Body of pancreas (tissue), 4 donors: ENCODE results near the gene MDFIC. TPM values are rescaled to one million over a fixed set of nuclear protein-coding genes. Genes with fewer than 3 reads are reported as not detected.

ENCODE experiments used
- ATAC-seq: fragments of 150-250 bp; one replicate; pipeline ENCODE4 v1.9.1; 2016
- DNase-seq, 4 donors: peaks; one replicate each; pipeline ENCODE4 v3.0.0-alpha.2; 2019
- H3K27ac ChIP-seq, 4 donors: fragments of 200-600 bp; sonication (generic); 1 replicate in 3 of 4; 2 replicates in 1 of 4; pipeline versions ENCODE4 v1.5.1 to v1.6.1; 2016 to 2019; ENCODE audit warnings: mild to moderate bottlenecking in 1 of 4, mixed read lengths in 1 of 4, moderate library complexity in 1 of 4
- H3K27me3 ChIP-seq, 2 donors: fragments of 200-600 bp; sonication (generic); one replicate each; pipeline ENCODE4 v1.6.0; 2016; ENCODE audit warnings: mild to moderate bottlenecking in 1 of 2
- H3K36me3 ChIP-seq, 2 donors: fragments of 200-600 bp; sonication (generic); replicated peaks in 1 of 2; 2 replicates each; pipeline ENCODE4 v1.5.1; 2016; ENCODE audit warnings: low read depth in 2 of 2; ENCODE audit not compliant: insufficient read depth in 1 of 2
- H3K4me1 ChIP-seq: fragments of 200-600 bp; sonication (generic); one replicate; pipeline ENCODE4 v1.6.0; 2016
- H3K4me3 ChIP-seq, 2 donors: fragments of 200-600 bp; sonication (generic); 1 replicate in 1 of 2; 2 replicates in 1 of 2; pipeline ENCODE4 v1.5.1; 2016 to 2019
- H3K9me3 ChIP-seq, 3 donors: fragments of 200-600 bp; sonication (generic); 1 replicate in 2 of 3; 2 replicates in 1 of 3; pipeline ENCODE4 v1.5.1; 2016
- POLR2A ChIP-seq, 3 donors: fragments of 450-650 bp; IDR thresholded peaks; one replicate each; pipeline ENCODE4 v1.6.1; 2016; ENCODE audit warnings: antibody characterized with exemption in 3 of 3, mild to moderate bottlenecking in 2 of 3
- WGBS, 2 donors: methylation state at CpG; one replicate each; pipeline ENCODE4 v1.1.5; 2017; 5-methylcytosine and 5-hydroxymethylcytosine counted together
- intact Hi-C: fragments of 100-400 bp; cut with DNase I; formaldehyde crosslinking; loops from one replicate; pipeline ENCODE4 v1.15.1; 2023
- total RNA-seq, 2 donors: library from RNA; depleted of rRNA; stranded (reverse); fragments of >200 nt; gene quantifications; one replicate each; pipeline ENCODE4 v1.1.0, GENCODE V29; 2016
- TF ChIP-seq, protein P1 (sequence below), 7 experiments: fragments of 450-650 bp in 4 of 7; fragments of 200-600 bp in 3 of 7; sonication (generic) in 3 of 7; IDR thresholded peaks; one replicate each; pipeline ENCODE4 v1.5.1; 2016 to 2019; ENCODE audit warnings: antibody characterized with exemption in 7 of 7

MDFIC gene
- total RNA-seq, 2 donors from 2014 or later: 12.5 to 35.3 TPM

GRCh38 chr7:114934086-114934485, 12.2 kb downstream of the MDFIC start:
- H3K36me3 ChIP-seq: no peaks in the 10 kb centered on the region
- TF ChIP-seq, protein P1, sequence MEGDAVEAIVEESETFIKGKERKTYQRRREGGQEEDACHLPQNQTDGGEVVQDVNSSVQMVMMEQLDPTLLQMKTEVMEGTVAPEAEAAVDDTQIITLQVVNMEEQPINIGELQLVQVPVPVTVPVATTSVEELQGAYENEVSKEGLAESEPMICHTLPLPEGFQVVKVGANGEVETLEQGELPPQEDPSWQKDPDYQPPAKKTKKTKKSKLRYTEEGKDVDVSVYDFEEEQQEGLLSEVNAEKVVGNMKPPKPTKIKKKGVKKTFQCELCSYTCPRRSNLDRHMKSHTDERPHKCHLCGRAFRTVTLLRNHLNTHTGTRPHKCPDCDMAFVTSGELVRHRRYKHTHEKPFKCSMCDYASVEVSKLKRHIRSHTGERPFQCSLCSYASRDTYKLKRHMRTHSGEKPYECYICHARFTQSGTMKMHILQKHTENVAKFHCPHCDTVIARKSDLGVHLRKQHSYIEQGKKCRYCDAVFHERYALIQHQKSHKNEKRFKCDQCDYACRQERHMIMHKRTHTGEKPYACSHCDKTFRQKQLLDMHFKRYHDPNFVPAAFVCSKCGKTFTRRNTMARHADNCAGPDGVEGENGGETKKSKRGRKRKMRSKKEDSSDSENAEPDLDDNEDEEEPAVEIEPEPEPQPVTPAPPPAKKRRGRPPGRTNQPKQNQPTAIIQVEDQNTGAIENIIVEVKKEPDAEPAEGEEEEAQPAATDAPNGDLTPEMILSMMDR (IDR thresholded peaks at IDR 0.05): no peak
- no peak for TF ChIP-seq POLR2A (IDR thresholded peaks at IDR 0.05)
- WGBS, 2 donors: 94 to 98% methylated on average over 1 of the region's 1 CpG
- no peak for DNase-seq
- H3K27ac ChIP-seq: no peak overlapping the region
- ATAC-seq: no peak
- no peaks in the 10 kb centered on the region for H3K27me3 ChIP-seq
- no peaks in the 10 kb centered on the region for H3K4me1 ChIP-seq
- H3K9me3 ChIP-seq: no peaks in the 10 kb centered on the region
- H3K4me3 ChIP-seq: no peak overlapping the region
- intact Hi-C loops: no loop called here

DNA sequence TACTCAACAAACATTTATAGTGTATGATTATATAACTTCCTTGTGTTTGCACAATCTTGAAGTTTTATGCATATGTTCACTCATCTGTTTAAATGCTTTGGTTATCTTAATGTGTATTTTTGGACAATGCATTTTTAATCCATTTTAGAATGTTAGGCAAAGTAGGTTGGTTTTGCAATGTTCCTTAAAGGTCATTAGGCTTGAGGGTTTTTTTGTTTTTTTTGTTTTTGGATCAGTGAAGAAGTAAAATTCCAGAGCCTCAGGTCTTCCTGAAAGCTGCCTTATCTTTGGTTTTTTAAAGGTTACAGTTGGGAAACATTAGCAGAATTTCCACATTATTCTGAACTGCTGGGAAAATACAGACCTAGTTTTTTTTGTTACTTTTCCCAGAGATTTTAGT, 12.8 kb downstream of the MDFIC start:
- H3K36me3 ChIP-seq: no peaks in the 10 kb centered on the region
- intact Hi-C loops: no loop called here

GRCh38 chr7:114936471-114936870, 14.6 kb downstream of the MDFIC start:
- Histone ChIP-seq H3K9me3 (no peaks in the 10 kb centered on the region), H3K36me3 (no peaks in the 10 kb centered on the region), H3K4me3 (no peak overlapping the region), H3K27me3 (no peaks in the 10 kb centered on the region), H3K4me1 (no peaks in the 10 kb centered on the region), H3K27ac (no peak overlapping the region)
- WGBS, 2 donors: 80 to 93% methylated on average over 2 of the region's 2 CpGs
- ATAC-seq: no peak
- no peak for DNase-seq
- intact Hi-C loops: no loop called here
- TF ChIP-seq, protein P1 (IDR thresholded peaks at IDR 0.05): no peak
- TF ChIP-seq POLR2A (IDR thresholded peaks at IDR 0.05): no peak

More for the DNA sequence above, 12.8 kb downstream of the MDFIC start:
- no peaks in the 10 kb centered on the region for H3K9me3 ChIP-seq
- H3K27me3 ChIP-seq: no peaks in the 10 kb centered on the region
- H3K4me1 ChIP-seq: no peaks in the 10 kb centered on the region
- no peak for TF ChIP-seq POLR2A (IDR thresholded peaks at IDR 0.05)
- TF ChIP-seq, protein P1 (IDR thresholded peaks at IDR 0.05): no peak
- no peak overlapping the region for H3K27ac ChIP-seq
- H3K4me3 ChIP-seq: no peak overlapping the region
- no peak for DNase-seq
- ATAC-seq: no peak

DNA sequence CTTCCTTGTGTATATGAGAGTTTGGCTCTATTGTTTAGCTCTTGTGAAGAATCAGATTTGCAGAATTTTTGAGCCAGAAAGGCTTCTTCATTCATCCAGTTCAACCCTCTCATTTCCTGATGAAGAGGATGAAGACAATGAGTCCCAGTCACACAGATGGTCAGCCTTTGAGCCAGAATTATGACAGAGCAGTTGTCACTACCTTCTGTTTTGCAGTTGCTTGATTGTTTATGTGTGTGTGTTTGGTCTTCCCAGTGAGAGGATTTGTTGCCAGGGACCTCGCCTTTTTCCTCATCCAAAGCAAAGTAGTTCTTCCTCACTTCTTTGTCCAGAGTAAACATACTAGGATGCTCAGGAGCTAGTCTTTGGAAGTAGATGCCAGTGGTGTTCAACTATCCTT, 15.6 kb downstream of the MDFIC start:
- Histone ChIP-seq H3K27ac (no peak overlapping the region), H3K9me3 (no peaks in the 10 kb centered on the region), H3K27me3 (no peaks in the 10 kb centered on the region), H3K36me3 (no peaks in the 10 kb centered on the region), H3K4me1 (no peaks in the 10 kb centered on the region), H3K4me3 (no peak overlapping the region)
- no peak for TF ChIP-seq POLR2A (IDR thresholded peaks at IDR 0.05)
- TF ChIP-seq, protein P1 (IDR thresholded peaks at IDR 0.05): no peak
- no peak for ATAC-seq
- 73 to 100% methylated on average over 1 of the region's 1 CpG for WGBS, 2 donors
- intact Hi-C loops: no loop called here
- DNase-seq: no peak

DNA sequence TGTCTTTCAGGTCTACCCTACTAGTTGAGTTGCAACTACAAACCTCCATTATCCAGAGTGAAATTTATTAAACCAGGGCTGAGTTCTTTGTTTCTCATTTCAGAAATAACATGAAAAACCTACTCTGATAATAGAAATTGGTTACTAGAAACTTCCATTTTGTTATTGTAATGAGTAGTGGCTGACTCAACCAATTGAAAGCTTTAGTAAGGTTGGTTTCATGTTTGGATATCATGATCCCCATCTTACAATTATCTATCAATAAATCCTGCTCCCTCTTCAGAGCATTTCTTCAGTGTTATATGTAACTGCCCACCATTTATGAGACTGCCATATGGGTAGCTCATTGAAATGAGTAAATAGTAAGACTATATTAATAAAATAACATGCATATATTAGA, 16.9 kb downstream of the MDFIC start:
- H3K9me3 ChIP-seq: no peaks in the 10 kb centered on the region
- TF ChIP-seq POLR2A (IDR thresholded peaks at IDR 0.05): no peak
- TF ChIP-seq, protein P1 (IDR thresholded peaks at IDR 0.05): no peak
- no peak for DNase-seq
- H3K4me1 ChIP-seq: no peaks in the 10 kb centered on the region
- intact Hi-C loops: no loop called here
- no peak for ATAC-seq
- no peaks in the 10 kb centered on the region for H3K27me3 ChIP-seq
- no peak overlapping the region for H3K27ac ChIP-seq
- no peak overlapping the region for H3K4me3 ChIP-seq
- no peaks in the 10 kb centered on the region for H3K36me3 ChIP-seq
